ENCODE data around the gene ABCF1. TPM values are rescaled to one million over a fixed set of nuclear protein-coding genes. Genes with fewer than 3 reads are reported as not detected.
A peak's percentile ranks its signal among the peaks of the same experiment; 100 is the strongest.

ABCF1 gene
- total RNA-seq, 1 donor from 2014 or later, result 46.3 TPM

GRCh38 chr6:30556066-30556905, 15.0 kb upstream of the ABCF1 start, which contains the start of gene GNL1:
TSS of gene GNL1 (minus strand) at chr6:30556489. CDS start at chr6:30556203, 286 bp downstream.
- H3K27me3 ChIP-seq (ENCODE audit: control insufficient read depth, insufficient read depth, low read length), result no peaks in the 10 kb centered on the region
- H3K4me3 ChIP-seq (ENCODE audit: low read depth, low read length), result peak within 1 kb of the TSS; percentile 67
- DNase-seq (ENCODE audit: low read depth), result no peak
- TF ChIP-seq CTCF (IDR thresholded peaks at IDR 0.05; ENCODE audit: insufficient read depth, low read length, poor library complexity, severe bottlenecking), result no peak
- peaks cover 2% of the 10 kb centered on the region for H3K36me3 ChIP-seq (ENCODE audit: control insufficient read depth, insufficient read depth, low read length)

- Histone ChIP-seq H3K4me3 (ENCODE audit: low read depth, low read length) (peak within 1 kb of the TSS; percentile 67), H3K36me3 (ENCODE audit: control insufficient read depth, insufficient read depth, low read length) (peaks cover 2% of the 10 kb centered on the region), H3K27me3 (ENCODE audit: control insufficient read depth, insufficient read depth, low read length) (no peaks in the 10 kb centered on the region)
- TF ChIP-seq CTCF (IDR thresholded peaks at IDR 0.05; ENCODE audit: insufficient read depth, low read length, poor library complexity, severe bottlenecking), result no peak
- DNase-seq (ENCODE audit: low read depth), result no peak
These were observed 14.1 kb upstream of the ABCF1 start, which contains the start of gene PRR3 for GRCh38 chr6:30556906-30557682. TSS of gene PRR3 (plus strand) at chr6:30557295. CDS start at chr6:30557345, 50 bp downstream.

- peak overlapping the region; percentile 67 for H3K4me3 ChIP-seq (ENCODE audit: low read depth, low read length)
- H3K27me3 ChIP-seq (ENCODE audit: control insufficient read depth, insufficient read depth, low read length), result no peaks in the 10 kb centered on the region
- peaks cover 2% of the 10 kb centered on the region for H3K36me3 ChIP-seq (ENCODE audit: control insufficient read depth, insufficient read depth, low read length)
- no peak for TF ChIP-seq CTCF (IDR thresholded peaks at IDR 0.05; ENCODE audit: insufficient read depth, low read length, poor library complexity, severe bottlenecking)
- no peak for DNase-seq (ENCODE audit: low read depth)
These were observed 13.6 kb upstream of the ABCF1 start for GRCh38 chr6:30557683-30557981.

- DNase-seq (ENCODE audit: low read depth), result no peak
- H3K27me3 ChIP-seq (ENCODE audit: control insufficient read depth, insufficient read depth, low read length), result no peaks in the 10 kb centered on the region
- TF ChIP-seq CTCF (IDR thresholded peaks at IDR 0.05; ENCODE audit: insufficient read depth, low read length, poor library complexity, severe bottlenecking), result no peak
- H3K36me3 ChIP-seq (ENCODE audit: control insufficient read depth, insufficient read depth, low read length), result peaks cover 1% of the 10 kb centered on the region
- H3K4me3 ChIP-seq (ENCODE audit: low read depth, low read length), result no peak overlapping the region
These were observed 10.3 kb upstream of the ABCF1 start for GRCh38 chr6:30560930-30561329.

GRCh38 chr6:30562470-30563425, 8.5 kb upstream of the ABCF1 start:
- no peak overlapping the region for H3K4me3 ChIP-seq (ENCODE audit: low read depth, low read length)
- no peaks in the 10 kb centered on the region for H3K27me3 ChIP-seq (ENCODE audit: control insufficient read depth, insufficient read depth, low read length)
- H3K36me3 ChIP-seq (ENCODE audit: control insufficient read depth, insufficient read depth, low read length), result peaks cover 1% of the 10 kb centered on the region
- no peak for DNase-seq (ENCODE audit: low read depth)
- no peak for TF ChIP-seq CTCF (IDR thresholded peaks at IDR 0.05; ENCODE audit: insufficient read depth, low read length, poor library complexity, severe bottlenecking)

Measured in kidney epithelial cell (primary cell).